SK-N-SH (cell line): ENCODE results near the gene FAM120B. TPM values are rescaled to one million over a fixed set of nuclear protein-coding genes. Genes with fewer than 3 reads are reported as not detected.

Experiments used
- CTCF ChIA-PET: fragments of 300-600, 350-600 bp; formaldehyde crosslinking; extraction: SDS; loops from one replicate; lab custom pipeline; 2021; lab: Yijun Ruan, JAX
- POLR2A ChIA-PET: fragments of 350-600 bp; sonication (Branson Sonifier 250); formaldehyde crosslinking; extraction: SDS; loops from one replicate; lab custom pipeline; 2020; ENCODE audit warnings: antibody characterized with exemption, inconsistent platforms; lab: Yijun Ruan, JAX
- DNase-seq: peaks from one replicate; pipeline ENCODE4 v3.0.0; 2012
- H2AFZ ChIP-seq: fragments of 200-600 bp; sonication (generic); 2 replicates; pipeline ENCODE4 v1.8.1; 2016; ENCODE audit warnings: antibody characterized with exemption, mild to moderate bottlenecking, low read depth
- H3F3A ChIP-seq: fragments of 200-600 bp; sonication (generic); replicated peaks from 2 replicates; pipeline ENCODE3; 2016; ENCODE audit warnings: antibody characterized with exemption, mild to moderate bottlenecking; ENCODE audit not compliant: insufficient read depth
- H3K27ac ChIP-seq, 2 experiments: fragments of 200-500 bp in 1 of 2; fragments of 200-600 bp in 1 of 2; sonication (Bioruptor generic) in 1 of 2; sonication (generic), shearing (Covaris generic) in 1 of 2; 2 replicates each; pipeline versions ENCODE4 v1.5.1 to v1.6.1; 2014 to 2016; ENCODE audit warnings: low read depth in 2 of 2, inconsistent platforms in 1 of 2, low read length in 1 of 2, mild to moderate bottlenecking in 1 of 2, mixed read lengths in 1 of 2
- H3K27me3 ChIP-seq: fragments of 200-600 bp; sonication (generic), shearing (Covaris generic); 2 replicates; pipeline ENCODE4 v1.6.1; 2016; ENCODE audit warnings: mixed run types; ENCODE audit not compliant: insufficient read depth
- H3K36me3 ChIP-seq, 2 experiments: fragments of 200-500 bp in 1 of 2; fragments of 200-600 bp in 1 of 2; sonication (Bioruptor generic) in 1 of 2; sonication (generic) in 1 of 2; replicated peaks in 1 of 2; 2 replicates each; pipeline versions ENCODE3 to v1.5.1; 2014 to 2016; ENCODE audit warnings: low read length in 1 of 2, mild to moderate bottlenecking in 1 of 2; ENCODE audit not compliant: insufficient read depth in 2 of 2, control insufficient read depth in 1 of 2
- H3K4me1 ChIP-seq, 2 experiments: fragments of 200-500 bp in 1 of 2; fragments of 200-600 bp in 1 of 2; sonication (Bioruptor generic) in 1 of 2; sonication (generic), shearing (Covaris generic) in 1 of 2; 2 replicates each; pipeline versions ENCODE4 v1.5.1 to v1.6.1; 2014 to 2016; ENCODE audit warnings: low read depth in 1 of 2, low read length in 1 of 2, mixed run types in 1 of 2; ENCODE audit not compliant: insufficient read depth in 2 of 2, control insufficient read depth in 1 of 2
- H3K4me2 ChIP-seq: fragments of 200-600 bp; sonication (generic), shearing (Covaris generic); 2 replicates; pipeline ENCODE4 v1.6.1; 2017; ENCODE audit warnings: mixed run types
- H3K4me3 ChIP-seq, 2 experiments: fragments of 200-500 bp in 1 of 2; fragments of 200-600 bp in 1 of 2; sonication (Bioruptor generic) in 1 of 2; sonication (generic), shearing (Covaris generic) in 1 of 2; 2 replicates each; pipeline versions ENCODE4 v1.5.1 to v1.8.1; 2014 to 2016; ENCODE audit warnings: low read depth in 2 of 2, inconsistent platforms in 1 of 2, low read length in 1 of 2, mild to moderate bottlenecking in 1 of 2, mixed read lengths in 1 of 2, moderate library complexity in 1 of 2
- H3K79me2 ChIP-seq: fragments of 200-600 bp; sonication (generic); 2 replicates; pipeline ENCODE4 v1.8.1; 2017; ENCODE audit warnings: mild to moderate bottlenecking; ENCODE audit not compliant: insufficient read depth
- H3K9ac ChIP-seq: fragments of 200-600 bp; sonication (generic); 2 replicates; pipeline ENCODE4 v1.6.1; 2017; ENCODE audit warnings: mixed run types
- H3K9me2 ChIP-seq: fragments of 200-600 bp; sonication (generic); 2 replicates; pipeline ENCODE4 v1.6.1; 2017; ENCODE audit warnings: mixed run types
- H3K9me3 ChIP-seq: fragments of 200-600 bp; sonication (generic); 2 replicates; pipeline ENCODE4 v1.6.1; 2017; ENCODE audit warnings: mixed run types, mild to moderate bottlenecking, moderate library complexity
- H4K20me1 ChIP-seq: fragments of 200-600 bp; sonication (generic); 2 replicates; pipeline ENCODE4 v1.6.1; 2017; ENCODE audit warnings: mild to moderate bottlenecking, mixed run types; ENCODE audit not compliant: insufficient read depth
- CHD2 ChIP-seq: fragments of 150-350 bp; IDR thresholded peaks from 2 replicates; pipeline ENCODE4 v1.6.1; 2018; ENCODE audit warnings: low read length; ENCODE audit not compliant: partially characterized antibody
- EP300 ChIP-seq, 2 experiments: IDR thresholded peaks; 2 replicates each; pipeline versions ENCODE4 v1.4.0 to v1.6.1; 2012; ENCODE audit warnings: borderline replicate concordance in 1 of 2, low read depth in 1 of 2, low read length in 1 of 2
- FOSL2 ChIP-seq: IDR thresholded peaks from 2 replicates; pipeline ENCODE4 v1.4.0; 2012; ENCODE audit warnings: low read depth, mild to moderate bottlenecking, moderate library complexity, borderline replicate concordance
- FOXM1 ChIP-seq: IDR thresholded peaks from 2 replicates; pipeline ENCODE4 v1.4.0; 2012; ENCODE audit warnings: low read depth, mild to moderate bottlenecking
- GABPA ChIP-seq: IDR thresholded peaks from 2 replicates; pipeline ENCODE4 v1.4.0; 2012; ENCODE audit warnings: low read depth, mild to moderate bottlenecking
- MXI1 ChIP-seq: IDR thresholded peaks from 2 replicates; pipeline ENCODE4 v1.6.1; 2012; ENCODE audit warnings: mild to moderate bottlenecking, low read depth, low read length, improper control_type of control experiment
- NRF1 ChIP-seq: IDR thresholded peaks from 2 replicates; pipeline ENCODE4 v1.6.1; 2012; ENCODE audit warnings: low read depth, mild to moderate bottlenecking, low read length
- POLR2AphosphoS5 ChIP-seq: IDR thresholded peaks from 2 replicates; pipeline ENCODE4 v1.6.1; 2012; ENCODE audit warnings: low read depth, low read length
- RAD21 ChIP-seq: IDR thresholded peaks from 2 replicates; pipeline ENCODE4 v1.6.1; 2012; ENCODE audit warnings: mild to moderate bottlenecking, low read length
- RCOR1 ChIP-seq: fragments of 150-350 bp; IDR thresholded peaks from 2 replicates; pipeline ENCODE4 v1.6.1; 2017; ENCODE audit warnings: antibody characterized with exemption, low read length
- TCF12 ChIP-seq: IDR thresholded peaks from 2 replicates; pipeline ENCODE4 v1.4.0; 2012
- WGBS: methylation state at CpG from one replicate; pipeline ENCODE4 v1.1.6; 2017; ENCODE audit warnings: low lambda C conversion rate; 5-methylcytosine and 5-hydroxymethylcytosine counted together
- polyA plus RNA-seq, 3 experiments: library from polyadenylated mRNA; depleted of rRNA; stranded (reverse); fragments of >200 nt; gene quantifications; 2 replicates each; pipeline ENCODE4 v1.2.3, GENCODE V29; 2012
- TF ChIP-seq, protein P1 (sequence below): fragments of 150-350 bp; IDR thresholded peaks from 2 replicates; pipeline ENCODE4 v1.6.1; 2017; ENCODE audit warnings: antibody characterized with exemption, low read length, low read depth, borderline replicate concordance
- TF ChIP-seq, protein P2 (sequence below): IDR thresholded peaks from 2 replicates; pipeline ENCODE4; 2012
- TF ChIP-seq, protein P3 (sequence below): IDR thresholded peaks from 2 replicates; pipeline ENCODE4 v1.4.0; 2012; ENCODE audit warnings: low read depth
- TF ChIP-seq, protein P4 (sequence below): fragments of 150-350 bp; IDR thresholded peaks from 2 replicates; pipeline ENCODE4 v1.6.1; 2016; ENCODE audit warnings: mild to moderate bottlenecking, low read depth, low read length
- TF ChIP-seq, protein P5 (sequence below): IDR thresholded peaks from 2 replicates; pipeline ENCODE4 v1.6.1; 2012; ENCODE audit warnings: mild to moderate bottlenecking, low read depth, low read length, moderate library complexity

The FAM120B gene
- polyA plus RNA-seq, 1 of the 3 experiments (the other 2 are of a cell fraction): 7.7 TPM

DNA sequence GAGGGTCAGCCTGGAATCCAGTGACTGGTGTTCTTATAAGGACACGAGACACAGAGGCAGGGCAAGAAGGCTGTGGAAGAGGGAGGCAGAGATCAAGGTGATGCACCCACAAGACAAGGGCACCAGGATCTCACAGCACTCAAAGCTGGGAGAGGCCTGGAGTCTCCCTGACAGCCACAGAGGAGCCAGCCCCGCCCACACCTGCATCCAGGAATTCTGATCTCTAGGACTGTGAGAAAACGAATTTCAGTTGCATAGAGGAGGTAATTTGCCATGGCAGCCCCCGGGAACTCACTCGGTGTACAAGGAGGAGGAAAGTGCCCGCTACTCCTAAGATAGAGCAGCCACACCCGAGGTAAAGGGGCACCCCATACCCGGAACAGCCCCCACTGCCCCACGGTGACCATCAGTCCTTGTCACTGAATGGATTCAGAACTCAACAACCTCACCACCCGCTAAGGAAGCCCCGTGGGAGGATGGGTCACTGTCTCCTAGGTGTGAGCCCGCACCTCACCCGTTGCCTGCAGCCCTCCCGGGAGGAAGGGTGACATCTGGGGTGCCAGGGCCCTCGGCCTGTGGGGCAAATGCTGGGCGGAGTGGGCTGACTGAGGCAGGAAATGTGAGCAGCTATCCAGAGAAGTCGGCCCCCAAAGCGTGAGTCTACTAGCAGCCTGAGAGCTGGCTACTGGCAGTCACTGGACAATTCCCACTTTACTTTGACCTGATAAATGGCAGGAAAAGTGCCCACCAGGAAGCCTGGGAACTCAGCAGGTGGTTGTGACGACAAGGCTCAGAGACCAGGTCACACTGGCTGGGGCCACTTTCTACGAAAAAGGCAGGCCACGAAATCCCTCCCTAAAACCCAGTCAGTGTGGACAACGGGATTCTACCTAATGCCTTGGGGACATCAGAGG is 38.1 kb upstream of the FAM120B start:
- Histone ChIP-seq H2AFZ (no peak overlapping the region), H3K4me1 (no peaks in the 10 kb centered on the region; a peak in 1 of 4 replicates), H3F3A (no peaks in the 10 kb centered on the region), H3K27ac (no peak overlapping the region), H3K79me2 (no peaks in the 10 kb centered on the region), H3K4me2 (no peak overlapping the region), H3K27me3 (no peaks in the 10 kb centered on the region), H3K36me3 (no peaks in the 10 kb centered on the region), H4K20me1 (no peaks in the 10 kb centered on the region), H3K9me3 (no peaks in the 10 kb centered on the region), H3K9me2 (no peaks in the 10 kb centered on the region), H3K9ac (no peak overlapping the region), H3K4me3 (no peak overlapping the region)
- POLR2A ChIA-PET: no interaction called here
- CTCF ChIA-PET: interaction anchor here (1.0 kb wide), 1 partner anchor 261 kb away, joined by 3 read pairs; no protein-coding TSS in a partner anchor
- DNase-seq: no peak
- WGBS: 57% methylated on average over 18 of the region's 22 CpGs
- TF ChIP-seq NRF1: no peak
- TF ChIP-seq, protein P1, sequence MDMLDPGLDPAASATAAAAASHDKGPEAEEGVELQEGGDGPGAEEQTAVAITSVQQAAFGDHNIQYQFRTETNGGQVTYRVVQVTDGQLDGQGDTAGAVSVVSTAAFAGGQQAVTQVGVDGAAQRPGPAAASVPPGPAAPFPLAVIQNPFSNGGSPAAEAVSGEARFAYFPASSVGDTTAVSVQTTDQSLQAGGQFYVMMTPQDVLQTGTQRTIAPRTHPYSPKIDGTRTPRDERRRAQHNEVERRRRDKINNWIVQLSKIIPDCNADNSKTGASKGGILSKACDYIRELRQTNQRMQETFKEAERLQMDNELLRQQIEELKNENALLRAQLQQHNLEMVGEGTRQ: no peak
- TF ChIP-seq, protein P2, sequence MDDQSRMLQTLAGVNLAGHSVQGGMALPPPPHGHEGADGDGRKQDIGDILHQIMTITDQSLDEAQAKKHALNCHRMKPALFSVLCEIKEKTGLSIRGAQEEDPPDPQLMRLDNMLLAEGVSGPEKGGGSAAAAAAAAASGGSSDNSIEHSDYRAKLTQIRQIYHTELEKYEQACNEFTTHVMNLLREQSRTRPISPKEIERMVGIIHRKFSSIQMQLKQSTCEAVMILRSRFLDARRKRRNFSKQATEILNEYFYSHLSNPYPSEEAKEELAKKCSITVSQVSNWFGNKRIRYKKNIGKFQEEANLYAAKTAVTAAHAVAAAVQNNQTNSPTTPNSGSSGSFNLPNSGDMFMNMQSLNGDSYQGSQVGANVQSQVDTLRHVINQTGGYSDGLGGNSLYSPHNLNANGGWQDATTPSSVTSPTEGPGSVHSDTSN: no peak
- no peak for TF ChIP-seq RCOR1
- TF ChIP-seq, protein P3, sequence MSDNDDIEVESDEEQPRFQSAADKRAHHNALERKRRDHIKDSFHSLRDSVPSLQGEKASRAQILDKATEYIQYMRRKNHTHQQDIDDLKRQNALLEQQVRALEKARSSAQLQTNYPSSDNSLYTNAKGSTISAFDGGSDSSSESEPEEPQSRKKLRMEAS: no peak
- no peak for TF ChIP-seq CHD2
- TF ChIP-seq EP300 (IDR thresholded peaks at IDR 0.05; ENCODE audit: borderline replicate concordance in 1 of 2, low read depth in 1 of 2, low read length in 1 of 2): no peak
- no peak for TF ChIP-seq MXI1
- no peak for TF ChIP-seq POLR2AphosphoS5
- TF ChIP-seq TCF12: no peak
- TF ChIP-seq, protein P4, sequence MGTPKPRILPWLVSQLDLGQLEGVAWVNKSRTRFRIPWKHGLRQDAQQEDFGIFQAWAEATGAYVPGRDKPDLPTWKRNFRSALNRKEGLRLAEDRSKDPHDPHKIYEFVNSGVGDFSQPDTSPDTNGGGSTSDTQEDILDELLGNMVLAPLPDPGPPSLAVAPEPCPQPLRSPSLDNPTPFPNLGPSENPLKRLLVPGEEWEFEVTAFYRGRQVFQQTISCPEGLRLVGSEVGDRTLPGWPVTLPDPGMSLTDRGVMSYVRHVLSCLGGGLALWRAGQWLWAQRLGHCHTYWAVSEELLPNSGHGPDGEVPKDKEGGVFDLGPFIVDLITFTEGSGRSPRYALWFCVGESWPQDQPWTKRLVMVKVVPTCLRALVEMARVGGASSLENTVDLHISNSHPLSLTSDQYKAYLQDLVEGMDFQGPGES: no peak
- TF ChIP-seq FOSL2: no peak
- TF ChIP-seq, protein P5, sequence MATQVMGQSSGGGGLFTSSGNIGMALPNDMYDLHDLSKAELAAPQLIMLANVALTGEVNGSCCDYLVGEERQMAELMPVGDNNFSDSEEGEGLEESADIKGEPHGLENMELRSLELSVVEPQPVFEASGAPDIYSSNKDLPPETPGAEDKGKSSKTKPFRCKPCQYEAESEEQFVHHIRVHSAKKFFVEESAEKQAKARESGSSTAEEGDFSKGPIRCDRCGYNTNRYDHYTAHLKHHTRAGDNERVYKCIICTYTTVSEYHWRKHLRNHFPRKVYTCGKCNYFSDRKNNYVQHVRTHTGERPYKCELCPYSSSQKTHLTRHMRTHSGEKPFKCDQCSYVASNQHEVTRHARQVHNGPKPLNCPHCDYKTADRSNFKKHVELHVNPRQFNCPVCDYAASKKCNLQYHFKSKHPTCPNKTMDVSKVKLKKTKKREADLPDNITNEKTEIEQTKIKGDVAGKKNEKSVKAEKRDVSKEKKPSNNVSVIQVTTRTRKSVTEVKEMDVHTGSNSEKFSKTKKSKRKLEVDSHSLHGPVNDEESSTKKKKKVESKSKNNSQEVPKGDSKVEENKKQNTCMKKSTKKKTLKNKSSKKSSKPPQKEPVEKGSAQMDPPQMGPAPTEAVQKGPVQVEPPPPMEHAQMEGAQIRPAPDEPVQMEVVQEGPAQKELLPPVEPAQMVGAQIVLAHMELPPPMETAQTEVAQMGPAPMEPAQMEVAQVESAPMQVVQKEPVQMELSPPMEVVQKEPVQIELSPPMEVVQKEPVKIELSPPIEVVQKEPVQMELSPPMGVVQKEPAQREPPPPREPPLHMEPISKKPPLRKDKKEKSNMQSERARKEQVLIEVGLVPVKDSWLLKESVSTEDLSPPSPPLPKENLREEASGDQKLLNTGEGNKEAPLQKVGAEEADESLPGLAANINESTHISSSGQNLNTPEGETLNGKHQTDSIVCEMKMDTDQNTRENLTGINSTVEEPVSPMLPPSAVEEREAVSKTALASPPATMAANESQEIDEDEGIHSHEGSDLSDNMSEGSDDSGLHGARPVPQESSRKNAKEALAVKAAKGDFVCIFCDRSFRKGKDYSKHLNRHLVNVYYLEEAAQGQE: no peak
- no peak for TF ChIP-seq FOXM1
- TF ChIP-seq RAD21: no peak
- TF ChIP-seq GABPA: no peak
